ENCODE measurements around the gene FKBP1A.

DNA sequence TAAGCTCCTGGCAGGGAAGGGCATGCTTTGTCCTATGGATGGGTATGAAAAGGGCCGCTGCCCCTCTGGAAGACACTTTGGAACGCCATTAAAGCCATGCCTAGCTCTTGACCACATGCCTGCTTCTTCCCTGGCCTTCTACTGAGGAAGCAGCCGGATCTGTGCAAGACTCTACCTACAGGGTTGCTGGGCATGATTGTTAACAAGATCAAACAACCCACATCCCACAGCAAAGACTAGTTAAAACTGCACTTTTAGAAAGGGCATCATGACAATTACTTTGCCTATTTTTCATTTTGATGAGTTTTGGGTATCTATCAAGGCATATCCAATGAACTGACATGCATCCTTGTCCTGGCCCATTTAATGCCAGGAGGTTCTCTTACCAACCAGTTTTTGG is 48.3 kb upstream of the FKBP1A start:
- TF ChIP-seq, protein P1, sequence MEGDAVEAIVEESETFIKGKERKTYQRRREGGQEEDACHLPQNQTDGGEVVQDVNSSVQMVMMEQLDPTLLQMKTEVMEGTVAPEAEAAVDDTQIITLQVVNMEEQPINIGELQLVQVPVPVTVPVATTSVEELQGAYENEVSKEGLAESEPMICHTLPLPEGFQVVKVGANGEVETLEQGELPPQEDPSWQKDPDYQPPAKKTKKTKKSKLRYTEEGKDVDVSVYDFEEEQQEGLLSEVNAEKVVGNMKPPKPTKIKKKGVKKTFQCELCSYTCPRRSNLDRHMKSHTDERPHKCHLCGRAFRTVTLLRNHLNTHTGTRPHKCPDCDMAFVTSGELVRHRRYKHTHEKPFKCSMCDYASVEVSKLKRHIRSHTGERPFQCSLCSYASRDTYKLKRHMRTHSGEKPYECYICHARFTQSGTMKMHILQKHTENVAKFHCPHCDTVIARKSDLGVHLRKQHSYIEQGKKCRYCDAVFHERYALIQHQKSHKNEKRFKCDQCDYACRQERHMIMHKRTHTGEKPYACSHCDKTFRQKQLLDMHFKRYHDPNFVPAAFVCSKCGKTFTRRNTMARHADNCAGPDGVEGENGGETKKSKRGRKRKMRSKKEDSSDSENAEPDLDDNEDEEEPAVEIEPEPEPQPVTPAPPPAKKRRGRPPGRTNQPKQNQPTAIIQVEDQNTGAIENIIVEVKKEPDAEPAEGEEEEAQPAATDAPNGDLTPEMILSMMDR (IDR thresholded peaks at IDR 0.05): no peak
- TF ChIP-seq POLR2A (IDR thresholded peaks at IDR 0.05): no peak
